KMS-11 (cell line): ENCODE measurements around the gene PRMT7.

Source experiments
- H2AFZ ChIP-seq: fragments of 200-600 bp; sonication (generic); 2 replicates; pipeline ENCODE4 v1.6.1; 2016; ENCODE audit warnings: antibody characterized with exemption, mixed run types, low read depth
- H3K27ac ChIP-seq: fragments of 200-600 bp; sonication (generic); 2 replicates; pipeline ENCODE4 v1.6.1; 2016; ENCODE audit warnings: mild to moderate bottlenecking, mixed run types
- H3K27me3 ChIP-seq: fragments of 200-600 bp; sonication (generic); 2 replicates; pipeline ENCODE4 v1.6.1; 2017; ENCODE audit warnings: mild to moderate bottlenecking, low read depth, mixed run types, moderate library complexity; ENCODE audit not compliant: insufficient read depth
- H3K36me3 ChIP-seq: fragments of 200-600 bp; sonication (generic); 2 replicates; pipeline ENCODE4 v1.6.1; 2017; ENCODE audit warnings: mild to moderate bottlenecking, mixed run types; ENCODE audit not compliant: insufficient read depth
- H3K4me1 ChIP-seq: fragments of 200-600 bp; sonication (generic); 2 replicates; pipeline ENCODE4 v1.6.1; 2016; ENCODE audit warnings: mild to moderate bottlenecking, low read depth, mixed run types; ENCODE audit not compliant: poor library complexity, severe bottlenecking
- H3K4me2 ChIP-seq: fragments of 200-600 bp; sonication (generic); 2 replicates; pipeline ENCODE4 v1.7.0; 2016; ENCODE audit warnings: mild to moderate bottlenecking, mixed run types
- H3K4me3 ChIP-seq: fragments of 200-600 bp; sonication (generic); IDR thresholded peaks from 2 replicates; pipeline ENCODE4 v1.6.1; 2017; ENCODE audit warnings: low read depth, low read length, mixed read lengths; ENCODE audit not compliant: insufficient read depth
- H3K79me2 ChIP-seq: fragments of 200-600 bp; sonication (generic); 2 replicates; pipeline ENCODE4 v1.6.1; 2016; ENCODE audit warnings: low read depth, mixed run types; ENCODE audit not compliant: insufficient read depth
- H3K9ac ChIP-seq: fragments of 200-600 bp; sonication (generic); 2 replicates; pipeline ENCODE4 v1.6.1; 2016; ENCODE audit warnings: mild to moderate bottlenecking, mixed run types
- H4K20me1 ChIP-seq: fragments of 200-600 bp; sonication (generic); 2 replicates; pipeline ENCODE4 v1.6.1; 2016; ENCODE audit warnings: mild to moderate bottlenecking, mixed run types; ENCODE audit not compliant: insufficient read depth
- CTCF ChIP-seq: fragments of 200-600 bp; sonication (generic); conservative IDR thresholded peaks from 2 replicates; pipeline ENCODE4 v1.6.1; 2017; ENCODE audit warnings: low read depth, mild to moderate bottlenecking, antibody characterized with exemption, low read length, moderate library complexity, mixed read lengths

Gene PRMT7

GRCh38 chr16:68387301-68387700, 76.5 kb downstream of the PRMT7 start:
- Histone ChIP-seq H2AFZ (no peak overlapping the region), H3K4me2 (no peak overlapping the region), H3K27me3 (no peaks in the 10 kb centered on the region), H3K36me3 (no peaks in the 10 kb centered on the region), H3K4me3 (no peak overlapping the region), H3K4me1 (peaks cover 58% of the 10 kb centered on the region), H4K20me1 (no peaks in the 10 kb centered on the region), H3K9ac (no peak overlapping the region), H3K27ac (no peak overlapping the region), H3K79me2 (no peaks in the 10 kb centered on the region)
- TF ChIP-seq CTCF, result no peak

GRCh38 chr16:68388124-68388523, 77.3 kb downstream of the PRMT7 start:
- H3K27ac ChIP-seq, result no peak overlapping the region
- no peak overlapping the region for H3K9ac ChIP-seq
- H2AFZ ChIP-seq, result no peak overlapping the region
- H3K4me3 ChIP-seq, result no peak overlapping the region
- no peaks in the 10 kb centered on the region for H3K27me3 ChIP-seq
- H4K20me1 ChIP-seq, result no peaks in the 10 kb centered on the region
- no peaks in the 10 kb centered on the region for H3K36me3 ChIP-seq
- no peaks in the 10 kb centered on the region for H3K79me2 ChIP-seq
- peaks cover 50% of the 10 kb centered on the region for H3K4me1 ChIP-seq
- H3K4me2 ChIP-seq, result no peak overlapping the region
- no peak for TF ChIP-seq CTCF

- Histone ChIP-seq H3K79me2 (no peaks in the 10 kb centered on the region), H3K4me2 (no peak overlapping the region), H4K20me1 (no peaks in the 10 kb centered on the region), H3K4me3 (no peak overlapping the region), H2AFZ (no peak overlapping the region), H3K36me3 (no peaks in the 10 kb centered on the region), H3K9ac (no peak overlapping the region), H3K27me3 (no peaks in the 10 kb centered on the region), H3K4me1 (peaks cover 41% of the 10 kb centered on the region), H3K27ac (no peak overlapping the region)
- no peak for TF ChIP-seq CTCF
Observed at GRCh38 chr16:68389006-68389405, 78.2 kb downstream of the PRMT7 start.

- H3K27me3 ChIP-seq, result no peaks in the 10 kb centered on the region
- H3K27ac ChIP-seq, result no peak overlapping the region
- no peaks in the 10 kb centered on the region for H3K36me3 ChIP-seq
- H3K4me1 ChIP-seq, result peaks cover 33% of the 10 kb centered on the region
- no peaks in the 10 kb centered on the region for H4K20me1 ChIP-seq
- no peak overlapping the region for H2AFZ ChIP-seq
- no peak overlapping the region for H3K9ac ChIP-seq
- H3K79me2 ChIP-seq, result no peaks in the 10 kb centered on the region
- no peak for TF ChIP-seq CTCF
- H3K4me2 ChIP-seq, result no peak overlapping the region
- H3K4me3 ChIP-seq, result no peak overlapping the region
Observed at GRCh38 chr16:68389750-68390371, 79.0 kb downstream of the PRMT7 start.
